Measurements from ENCODE around the gene ELK4.

Gene ELK4

GRCh38 chr1:205570173-205570501 is 61.7 kb downstream of the ELK4 start:
- Mint-ChIP-seq H3K9me3 (no peaks in the 10 kb centered on the region), H3K4me1 (ENCODE audit: low read depth) (no peaks in the 10 kb centered on the region), H3K36me3 (ENCODE audit: low read depth) (no peaks in the 10 kb centered on the region), H3K27ac (no peak overlapping the region), H3K27me3 (ENCODE audit: low read depth) (peaks cover 61% of the 10 kb centered on the region), H3K4me3 (no peak overlapping the region)
- DNase-seq (ENCODE audit: low spot score) = no peak

DNA sequence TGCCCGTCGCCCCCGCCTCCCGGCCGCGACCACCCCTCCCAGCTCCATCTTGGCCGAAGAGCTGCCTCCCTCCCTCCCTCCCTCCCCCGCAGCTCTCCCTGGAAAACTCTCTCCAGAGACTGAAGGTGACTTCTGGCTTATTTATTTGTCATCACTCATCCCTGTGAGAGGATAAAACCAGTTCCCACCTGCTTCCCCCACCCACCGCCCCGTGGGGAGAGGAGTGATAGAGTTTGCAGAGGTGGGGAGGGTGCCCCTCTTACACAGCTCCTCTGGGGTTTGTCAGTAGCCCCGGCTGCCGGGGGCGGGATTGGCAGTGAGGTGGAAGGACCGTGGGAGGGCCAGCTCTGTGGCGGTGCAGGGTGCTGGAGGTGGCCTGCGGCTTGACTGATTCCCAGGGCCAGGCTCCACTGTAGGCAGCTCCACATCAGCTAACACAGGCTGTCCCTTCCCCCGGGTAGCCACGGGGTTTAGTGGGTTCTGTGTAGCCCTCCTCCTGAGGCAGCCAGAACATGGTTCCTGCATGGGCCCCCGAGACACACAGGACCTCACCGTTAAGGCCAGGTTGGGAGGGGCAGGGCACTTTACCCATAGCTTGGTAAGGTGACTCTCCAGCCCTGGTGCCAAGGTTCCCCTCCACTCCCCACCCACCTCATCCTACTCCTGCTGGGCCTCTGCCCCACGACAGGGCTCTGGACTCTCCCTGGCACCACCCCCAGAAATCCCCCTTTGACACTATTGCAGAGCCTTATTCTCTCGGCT is 62.2 kb downstream of the ELK4 start:
- Mint-ChIP-seq H3K27ac (no peak overlapping the region), H3K4me3 (no peak overlapping the region), H3K4me1 (ENCODE audit: low read depth) (no peaks in the 10 kb centered on the region), H3K36me3 (ENCODE audit: low read depth) (no peaks in the 10 kb centered on the region), H3K27me3 (ENCODE audit: low read depth) (peaks cover 61% of the 10 kb centered on the region), H3K9me3 (no peaks in the 10 kb centered on the region)
- DNase-seq (ENCODE audit: low spot score) = no peak

DNA sequence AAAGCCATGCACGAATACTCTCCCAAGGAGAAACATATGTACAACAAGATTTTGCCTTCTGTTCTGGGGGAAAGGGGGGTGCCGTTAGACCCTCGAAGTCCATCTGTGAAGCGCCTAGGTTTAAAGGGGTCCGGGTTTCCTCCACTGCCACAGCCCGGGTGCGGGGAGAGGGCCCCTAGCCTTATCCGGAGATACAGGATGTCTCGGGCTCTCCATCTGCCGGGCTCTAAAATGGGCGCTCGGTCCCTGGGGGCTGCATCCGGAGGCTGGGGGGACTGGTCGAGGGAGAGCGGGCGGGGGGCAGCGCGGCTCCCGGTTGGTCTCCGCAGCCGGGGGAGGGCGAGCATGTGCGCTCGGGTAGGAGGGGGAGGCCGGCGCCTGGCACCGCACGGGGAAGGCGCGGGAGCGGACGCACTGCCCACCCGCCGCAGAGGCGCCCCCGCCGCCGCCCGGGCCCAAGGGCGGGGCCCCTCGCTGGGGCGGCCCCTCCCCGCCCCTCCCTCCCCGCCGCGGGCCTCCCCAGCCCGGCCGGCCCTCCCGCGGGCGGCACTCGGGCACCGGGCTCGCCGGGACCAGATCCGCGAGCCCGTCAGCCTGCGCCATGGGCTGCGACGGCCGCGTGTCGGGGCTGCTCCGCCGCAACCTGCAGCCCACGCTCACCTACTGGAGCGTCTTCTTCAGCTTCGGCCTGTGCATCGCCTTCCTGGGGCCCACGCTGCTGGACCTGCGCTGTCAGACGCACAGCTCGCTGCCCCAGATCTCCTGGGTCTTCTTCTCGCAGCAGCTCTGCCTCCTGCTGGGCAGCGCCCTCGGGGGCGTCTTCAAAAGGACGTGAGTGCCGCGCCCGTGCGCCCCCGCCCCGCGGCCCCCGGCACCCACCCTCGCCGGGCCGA is 63.1 kb downstream of the ELK4 start:
- no peak for DNase-seq (ENCODE audit: low spot score)
- no peaks in the 10 kb centered on the region for H3K36me3 Mint-ChIP-seq (ENCODE audit: low read depth)
- no peak overlapping the region for H3K27ac Mint-ChIP-seq
- peak overlapping the region; percentile 12 for H3K4me3 Mint-ChIP-seq
- H3K4me1 Mint-ChIP-seq (ENCODE audit: low read depth) = no peaks in the 10 kb centered on the region
- no peaks in the 10 kb centered on the region for H3K9me3 Mint-ChIP-seq
- H3K27me3 Mint-ChIP-seq (ENCODE audit: low read depth) = peaks cover 65% of the 10 kb centered on the region

- no peaks in the 10 kb centered on the region for H3K9me3 Mint-ChIP-seq
Observed at GRCh38 chr1:205568135-205568468, 63.7 kb downstream of the ELK4 start.

GRCh38 chr1:205567716-205568115 is 64.1 kb downstream of the ELK4 start:
- Mint-ChIP-seq H3K27me3 (ENCODE audit: low read depth) (peaks cover 62% of the 10 kb centered on the region), H3K9me3 (no peaks in the 10 kb centered on the region), H3K4me1 (ENCODE audit: low read depth) (no peaks in the 10 kb centered on the region), H3K27ac (no peak overlapping the region), H3K4me3 (no peak overlapping the region), H3K36me3 (ENCODE audit: low read depth) (no peaks in the 10 kb centered on the region)
- no peak for DNase-seq (ENCODE audit: low spot score)

More at GRCh38 chr1:205568135-205568468, 63.7 kb downstream of the ELK4 start:
- DNase-seq (ENCODE audit: low spot score) = no peak
- no peak overlapping the region for H3K27ac Mint-ChIP-seq
- H3K27me3 Mint-ChIP-seq (ENCODE audit: low read depth) = peaks cover 62% of the 10 kb centered on the region
- H3K4me3 Mint-ChIP-seq = peak overlapping the region; percentile 12
- H3K4me1 Mint-ChIP-seq (ENCODE audit: low read depth) = no peaks in the 10 kb centered on the region
- H3K36me3 Mint-ChIP-seq (ENCODE audit: low read depth) = no peaks in the 10 kb centered on the region

GRCh38 chr1:205565799-205566198 is 66.0 kb downstream of the ELK4 start:
- DNase-seq (ENCODE audit: low spot score) = no peak
- peaks cover 6% of the 10 kb centered on the region for H3K9me3 Mint-ChIP-seq
- no peak overlapping the region for H3K4me3 Mint-ChIP-seq
- H3K27ac Mint-ChIP-seq = no peak overlapping the region
- H3K4me1 Mint-ChIP-seq (ENCODE audit: low read depth) = no peaks in the 10 kb centered on the region
- peaks cover 54% of the 10 kb centered on the region for H3K27me3 Mint-ChIP-seq (ENCODE audit: low read depth)
- H3K36me3 Mint-ChIP-seq (ENCODE audit: low read depth) = no peaks in the 10 kb centered on the region

GRCh38 chr1:205563927-205564441 is 67.8 kb downstream of the ELK4 start:
- H3K27me3 Mint-ChIP-seq (ENCODE audit: low read depth) = peaks cover 51% of the 10 kb centered on the region

GRCh38 chr1:205561501-205562203 is 70.2 kb downstream of the ELK4 start:
- DNase-seq (ENCODE audit: low spot score) = no peak
- Mint-ChIP-seq H3K4me1 (ENCODE audit: low read depth) (no peaks in the 10 kb centered on the region), H3K27me3 (ENCODE audit: low read depth) (peaks cover 47% of the 10 kb centered on the region), H3K36me3 (ENCODE audit: low read depth) (no peaks in the 10 kb centered on the region), H3K27ac (no peak overlapping the region), H3K4me3 (no peak overlapping the region), H3K9me3 (peaks cover 9% of the 10 kb centered on the region)

More at GRCh38 chr1:205563927-205564441, 67.8 kb downstream of the ELK4 start:
- Mint-ChIP-seq H3K9me3 (peaks cover 9% of the 10 kb centered on the region), H3K4me1 (ENCODE audit: low read depth) (no peaks in the 10 kb centered on the region), H3K4me3 (no peak overlapping the region), H3K36me3 (ENCODE audit: low read depth) (no peaks in the 10 kb centered on the region), H3K27ac (no peak overlapping the region)
- DNase-seq (ENCODE audit: low spot score) = no peak

All from T-helper 2 cell treated with Interferon-gamma antibody and Interleukin-4, amounts not matched to agents 5 μg/mL and 100 μg/mL, for 36 hours (primary cell).